SU-DHL-6 (cell line): Measurements from ENCODE around the gene CHST13.

Experiments
- EZH2phosphoT487 ChIP-seq: fragments of 200-600 bp; sonication (generic), shearing (Covaris generic); conservative IDR thresholded peaks from 2 replicates; pipeline ENCODE4 v1.6.1; 2018; ENCODE audit warnings: mild to moderate bottlenecking, antibody characterized with exemption, low read length, moderate library complexity, mixed read lengths
- TF ChIP-seq, protein P1 (sequence below): fragments of 200-600 bp; sonication (generic); IDR thresholded peaks from one replicate; pipeline ENCODE4 v1.5.1; 2017; ENCODE audit warnings: antibody characterized with exemption, mild to moderate bottlenecking, low read length, moderate library complexity; ENCODE audit not compliant: insufficient read depth, poor library complexity, severe bottlenecking

DNA sequence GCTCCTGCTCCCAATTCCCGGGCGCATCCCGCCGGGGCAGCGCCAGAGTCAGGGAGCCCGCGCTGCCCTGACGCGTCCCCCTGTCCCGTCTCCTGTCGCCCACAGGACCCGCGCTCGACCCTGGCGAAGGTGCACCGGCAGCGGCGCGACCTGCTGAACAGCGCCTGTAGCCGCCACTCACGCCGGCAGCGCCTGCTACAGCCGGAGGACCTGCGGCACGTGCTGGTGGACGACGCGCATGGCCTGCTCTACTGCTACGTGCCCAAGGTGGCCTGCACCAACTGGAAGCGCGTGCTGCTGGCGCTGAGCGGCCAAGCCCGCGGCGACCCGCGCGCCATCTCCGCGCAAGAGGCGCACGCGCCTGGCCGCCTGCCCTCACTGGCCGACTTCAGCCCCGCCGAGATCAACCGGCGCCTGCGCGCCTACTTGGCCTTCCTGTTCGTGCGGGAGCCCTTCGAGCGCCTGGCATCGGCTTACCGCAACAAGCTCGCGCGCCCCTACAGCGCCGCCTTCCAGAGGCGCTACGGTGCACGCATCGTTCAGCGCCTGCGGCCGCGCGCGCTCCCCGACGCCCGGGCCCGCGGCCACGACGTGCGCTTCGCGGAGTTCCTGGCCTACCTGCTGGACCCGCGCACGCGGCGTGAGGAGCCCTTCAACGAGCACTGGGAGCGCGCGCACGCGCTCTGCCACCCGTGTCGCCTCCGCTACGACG is 17.8 kb downstream of the CHST13 start:
- TF ChIP-seq, protein P1, sequence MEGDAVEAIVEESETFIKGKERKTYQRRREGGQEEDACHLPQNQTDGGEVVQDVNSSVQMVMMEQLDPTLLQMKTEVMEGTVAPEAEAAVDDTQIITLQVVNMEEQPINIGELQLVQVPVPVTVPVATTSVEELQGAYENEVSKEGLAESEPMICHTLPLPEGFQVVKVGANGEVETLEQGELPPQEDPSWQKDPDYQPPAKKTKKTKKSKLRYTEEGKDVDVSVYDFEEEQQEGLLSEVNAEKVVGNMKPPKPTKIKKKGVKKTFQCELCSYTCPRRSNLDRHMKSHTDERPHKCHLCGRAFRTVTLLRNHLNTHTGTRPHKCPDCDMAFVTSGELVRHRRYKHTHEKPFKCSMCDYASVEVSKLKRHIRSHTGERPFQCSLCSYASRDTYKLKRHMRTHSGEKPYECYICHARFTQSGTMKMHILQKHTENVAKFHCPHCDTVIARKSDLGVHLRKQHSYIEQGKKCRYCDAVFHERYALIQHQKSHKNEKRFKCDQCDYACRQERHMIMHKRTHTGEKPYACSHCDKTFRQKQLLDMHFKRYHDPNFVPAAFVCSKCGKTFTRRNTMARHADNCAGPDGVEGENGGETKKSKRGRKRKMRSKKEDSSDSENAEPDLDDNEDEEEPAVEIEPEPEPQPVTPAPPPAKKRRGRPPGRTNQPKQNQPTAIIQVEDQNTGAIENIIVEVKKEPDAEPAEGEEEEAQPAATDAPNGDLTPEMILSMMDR, result no peak
- TF ChIP-seq EZH2phosphoT487, result no peak
